ENCODE data around the gene NDUFS8. TPM values are rescaled to one million over a fixed set of nuclear protein-coding genes. Genes with fewer than 3 reads are reported as not detected.

Gene NDUFS8
- total RNA-seq, 1 experiment from 2014 or later: 220 TPM

- no peaks in the 10 kb centered on the region for H3K27me3 ChIP-seq (replicated peaks; ENCODE audit: insufficient read depth, low read depth, low read length, poor library complexity)
- peaks cover 2% of the 10 kb centered on the region for H3K36me3 ChIP-seq (ENCODE audit: insufficient read depth, low read length, poor library complexity, severe bottlenecking)
- peaks cover 8% of the 10 kb centered on the region for H3K4me1 ChIP-seq (ENCODE audit: insufficient read depth, low read length, poor library complexity, severe bottlenecking)
- DNase-seq (ENCODE audit: low spot score): no peak
- no peak overlapping the region for H3K4me3 ChIP-seq (ENCODE audit: low read depth, low read length, poor library complexity, severe bottlenecking)
- ChIA-PET CTCF (no interaction called here), POLR2A (ENCODE audit: low non-redundant PET) (no interaction called here)
- H3K9me3 ChIP-seq (ENCODE audit: low read depth, low read length, poor library complexity, severe bottlenecking): no peaks in the 10 kb centered on the region
- intact Hi-C loops (cut with micrococcal nuclease; ENCODE audit: unreplicated experiment): no loop called here
- TF ChIP-seq CTCF (conservative IDR thresholded peaks at IDR 0.05; ENCODE audit: low read depth, low read length): no peak
- no peak for TF ChIP-seq EZH2 (IDR thresholded peaks at IDR 0.05; ENCODE audit: borderline replicate concordance, low read depth, low read length, poor library complexity, severe bottlenecking)
- no TSS peak for BruUV-seq (replicated peaks)
- H3K27ac ChIP-seq (ENCODE audit: low read depth, low read length, poor library complexity, severe bottlenecking): no peak overlapping the region
Measured at GRCh38 chr11:68027667-68028066, 2.8 kb upstream of the NDUFS8 start.

- intact Hi-C loops (cut with micrococcal nuclease; ENCODE audit: unreplicated experiment): no loop called here
- no peak overlapping the region for H3K27ac ChIP-seq (ENCODE audit: low read depth, low read length, poor library complexity, severe bottlenecking)
- peaks cover 15% of the 10 kb centered on the region for H3K36me3 ChIP-seq (ENCODE audit: insufficient read depth, low read length, poor library complexity, severe bottlenecking)
- H3K4me3 ChIP-seq (ENCODE audit: low read depth, low read length, poor library complexity, severe bottlenecking): peak overlapping the region; percentile 76
- no TSS peak for BruUV-seq (replicated peaks)
- no peak for DNase-seq (ENCODE audit: low spot score)
- H3K9me3 ChIP-seq (ENCODE audit: low read depth, low read length, poor library complexity, severe bottlenecking): no peaks in the 10 kb centered on the region
- H3K27me3 ChIP-seq (replicated peaks; ENCODE audit: insufficient read depth, low read depth, low read length, poor library complexity): no peaks in the 10 kb centered on the region
- CTCF ChIA-PET: no interaction called here
- H3K4me1 ChIP-seq (ENCODE audit: insufficient read depth, low read length, poor library complexity, severe bottlenecking): peaks cover 8% of the 10 kb centered on the region
- TF ChIP-seq EZH2 (IDR thresholded peaks at IDR 0.05; ENCODE audit: borderline replicate concordance, low read depth, low read length, poor library complexity, severe bottlenecking) (no peak), CTCF (conservative IDR thresholded peaks at IDR 0.05; ENCODE audit: low read depth, low read length) (no peak)
- POLR2A ChIA-PET (ENCODE audit: low non-redundant PET): no interaction called here
Measured at GRCh38 chr11:68028802-68029545, 1.5 kb upstream of the NDUFS8 start.

GRCh38 chr11:68031144-68031464 lies 623 bp downstream of the NDUFS8 start:
- peak overlapping the region; percentile 88 for H3K27ac ChIP-seq (ENCODE audit: low read depth, low read length, poor library complexity, severe bottlenecking)

More at GRCh38 chr11:68031144-68031464, 623 bp downstream of the NDUFS8 start:
- H3K4me1 ChIP-seq (ENCODE audit: insufficient read depth, low read length, poor library complexity, severe bottlenecking): peaks cover 8% of the 10 kb centered on the region
- CTCF ChIA-PET: no interaction called here
- H3K27me3 ChIP-seq (replicated peaks; ENCODE audit: insufficient read depth, low read depth, low read length, poor library complexity): no peaks in the 10 kb centered on the region
- no TSS peak for BruUV-seq (replicated peaks)
- POLR2A ChIA-PET (ENCODE audit: low non-redundant PET): no interaction called here
- intact Hi-C loops (cut with micrococcal nuclease; ENCODE audit: unreplicated experiment): loop anchor here (10.0 kb wide), 1 partner anchor 174 kb away; no protein-coding TSS in a partner anchor
- TF ChIP-seq CTCF (conservative IDR thresholded peaks at IDR 0.05; ENCODE audit: low read depth, low read length) (no peak), EZH2 (IDR thresholded peaks at IDR 0.05; ENCODE audit: borderline replicate concordance, low read depth, low read length, poor library complexity, severe bottlenecking) (no peak)
- H3K36me3 ChIP-seq (ENCODE audit: insufficient read depth, low read length, poor library complexity, severe bottlenecking): peaks cover 21% of the 10 kb centered on the region
- no peak for DNase-seq (ENCODE audit: low spot score)
- peak overlapping the region; percentile 76 for H3K4me3 ChIP-seq (ENCODE audit: low read depth, low read length, poor library complexity, severe bottlenecking)
- no peaks in the 10 kb centered on the region for H3K9me3 ChIP-seq (ENCODE audit: low read depth, low read length, poor library complexity, severe bottlenecking)
